K562 (cell line): ENCODE results near the gene CLUH. TPM values are rescaled to one million over a fixed set of nuclear protein-coding genes. Genes with fewer than 3 reads are reported as not detected.

Source experiments
- ATAC-seq: fragments of 200-7000 bp; cut with Tn5 transposase; 3 replicates; pipeline ENCODE4 v1.9.1; 2020; ENCODE audit warnings: moderate library complexity
- BruUV-seq: library from RNA; stranded (reverse); fragments of 400-500 nt; replicated peaks from 2 replicates; lab custom pipeline; 2021; lab: Mats Ljungman, UMichigan
- CTCF ChIA-PET: fragments of 300-600 bp; formaldehyde crosslinking; extraction: SDS; loops from one replicate; lab custom pipeline; 2021; ENCODE audit warnings: low intra/inter-chr PET ratio; lab: Yijun Ruan, JAX
- POLR2A ChIA-PET: fragments of 300-600, 350-650 bp; sonication (Branson Sonifier 250); formaldehyde crosslinking; extraction: SDS; loops from one replicate; lab custom pipeline; 2021; ENCODE audit warnings: antibody characterized with exemption, inconsistent platforms; lab: Yijun Ruan, JAX
- DNase-seq, 4 experiments: peaks; one replicate each; pipeline versions ENCODE4 v3.0.0 to v3.0.0-alpha.2; 2011 to 2018; ENCODE audit warnings: low spot score in 3 of 4, mixed read lengths in 3 of 4; ENCODE audit errors: extremely low read depth in 1 of 4
- FAIRE-seq: peaks from 2 replicates; lab custom pipeline; 2011; peaks lifted over from hg19 to GRCh38; lab: Jason Lieb, UNC
- H2AFZ ChIP-seq: 2 replicates; pipeline ENCODE4 v1.6.0; 2011; ENCODE audit warnings: low read depth, low read length, control low read depth, inconsistent platforms
- H3K27ac ChIP-seq: fragments of 200-600 bp; 3 replicates; pipeline ENCODE4 v1.8.0; 2011; ENCODE audit warnings: low read depth, mild to moderate bottlenecking, control low read depth, inconsistent platforms, low read length, moderate library complexity, mixed read lengths; ENCODE audit errors: extremely low read depth
- H3K27me3 ChIP-seq, 2 experiments: fragments of 300-600 bp in 1 of 2; 2 replicates in 1 of 2; 3 replicates in 1 of 2; pipeline versions ENCODE4 v1.6.0 to v1.8.0; 2011; ENCODE audit warnings: inconsistent platforms in 2 of 2, low read length in 2 of 2, mild to moderate bottlenecking in 1 of 2, mixed read lengths in 1 of 2, moderate library complexity in 1 of 2; ENCODE audit not compliant: control insufficient read depth in 2 of 2, insufficient read depth in 2 of 2
- H3K36me3 ChIP-seq: fragments of 300-600 bp; 3 replicates; pipeline ENCODE4 v1.8.0; 2011; ENCODE audit warnings: mild to moderate bottlenecking, low read length, inconsistent platforms; ENCODE audit not compliant: control insufficient read depth, insufficient read depth
- H3K4me1 ChIP-seq, 2 experiments: fragments of 200-600 bp in 1 of 2; replicated peaks in 1 of 2; 2 replicates in 1 of 2; 3 replicates in 1 of 2; pipeline versions ENCODE4 v1.5.1 to v1.8.0; 2011; ENCODE audit warnings: inconsistent platforms in 2 of 2, low read length in 2 of 2, mild to moderate bottlenecking in 1 of 2, mixed read lengths in 1 of 2, moderate library complexity in 1 of 2; ENCODE audit not compliant: control insufficient read depth in 2 of 2, insufficient read depth in 2 of 2
- H3K4me2 ChIP-seq: 2 replicates; pipeline ENCODE4 v1.6.1; 2011; ENCODE audit warnings: low read length, control low read depth, inconsistent platforms, mixed read lengths; ENCODE audit not compliant: insufficient read depth
- H3K4me3 ChIP-seq: fragments of 200-600 bp; sonication (generic), shearing (Covaris generic); 2 replicates; pipeline ENCODE4 v1.5.1; 2016; ENCODE audit warnings: control low read depth, inconsistent platforms
- H3K79me2 ChIP-seq: fragments of 200-600 bp; 3 replicates; pipeline ENCODE4 v1.8.0; 2011; ENCODE audit warnings: low read length, inconsistent platforms; ENCODE audit not compliant: control insufficient read depth, insufficient read depth
- H3K9ac ChIP-seq, 2 experiments: 2 replicates each; pipeline versions ENCODE4 v1.6.0 to v1.6.1; 2011; ENCODE audit warnings: low read depth in 2 of 2, low read length in 2 of 2, control low read depth in 1 of 2, inconsistent platforms in 1 of 2, mild to moderate bottlenecking in 1 of 2, mixed read lengths in 1 of 2; ENCODE audit not compliant: insufficient read depth in 1 of 2
- H3K9me1 ChIP-seq: one replicate; pipeline ENCODE4 v1.6.0; 2011; ENCODE audit warnings: inconsistent platforms, mild to moderate bottlenecking, low read length, moderate library complexity; ENCODE audit not compliant: control insufficient read depth, insufficient read depth
- H3K9me3 ChIP-seq: replicated peaks from 2 replicates; pipeline ENCODE4 v1.5.1; 2011; ENCODE audit warnings: low read depth, low read length, inconsistent platforms; ENCODE audit not compliant: control insufficient read depth, insufficient read depth
- H4K20me1 ChIP-seq: replicated peaks from 2 replicates; pipeline ENCODE4 v1.6.1; 2011; ENCODE audit warnings: low read length, inconsistent platforms, mixed read lengths; ENCODE audit not compliant: control insufficient read depth, insufficient read depth
- CBFA2T3 ChIP-seq: fragments of 450-650 bp; IDR thresholded peaks from 2 replicates; pipeline ENCODE4 v1.6.1; 2017
- GABPB1 ChIP-seq: sonication (generic); formaldehyde crosslinking; IDR thresholded peaks from 2 replicates; pipeline ENCODE4 v1.8.0; 2022; ENCODE audit warnings: mild to moderate bottlenecking, missing genetic modification reagents
- HNRNPL ChIP-seq: fragments of 200-400 bp; formaldehyde crosslinking; IDR thresholded peaks from 2 replicates; pipeline ENCODE4 v1.6.1; 2017; ENCODE audit warnings: low read depth, mild to moderate bottlenecking, low read length
- WGBS: fragments of 100-300 bp; shearing (Covaris generic); methylation state at CpG from one replicate; pipeline ENCODE4 v1.1.6; 2016; ENCODE audit warnings: low coverage, mixed read lengths; ENCODE audit not compliant: insufficient coverage; ENCODE audit errors: missing lambda C conversion rate; 5-methylcytosine and 5-hydroxymethylcytosine counted together
- in situ Hi-C: fragments of 300-500 bp; cut with MboI; formaldehyde crosslinking; loops from 4 replicates; pipeline ENCODE4 v1.15.0; 2018; ENCODE audit warnings: inconsistent platforms, mixed read lengths
- intact Hi-C: fragments of 100-400 bp; cut with micrococcal nuclease; formaldehyde crosslinking; loops from 2 replicates; pipeline ENCODE4 v1.14.2; 2022
- polyA plus RNA-seq, 8 experiments: library from polyadenylated mRNA; depleted of rRNA in 4 of 8; stranded (reverse) in 5 of 8; unstranded in 3 of 8; fragments of >200 nt; fragmentation: Nextera tagmentation in 2 of 8; fragmentation: Illumina TruSeq in 1 of 8; extraction: Ambion mirVana in 2 of 8; extraction: Trizol in 1 of 8; gene quantifications; 2 replicates each; pipeline versions ENCODE4 v1.2.1 to v1.2.3, GENCODE V29; 2011 to 2014; ENCODE audit warnings: inconsistent platforms in 1 of 8, missing spikeins in 1 of 8
- total RNA-seq, 7 experiments: library from RNA; depleted of rRNA in 6 of 7; stranded (reverse); fragments of >200 nt in 6 of 7; fragmentation: Illumina TruSeq in 2 of 7; extraction: Trizol in 2 of 7; gene quantifications; 2 replicates each; pipeline versions ENCODE4 v1.2.1 to v1.2.3, GENCODE V29; 2011 to 2021; ENCODE audit warnings: low replicate concordance in 1 of 7
- TF ChIP-seq, protein P1 (sequence below): sonication (generic); formaldehyde crosslinking; IDR thresholded peaks from 2 replicates; pipeline ENCODE4 v1.8.0; 2022; ENCODE audit warnings: missing genetic modification reagents, mild to moderate bottlenecking, borderline replicate concordance
- TF ChIP-seq, protein P2 (sequence below): fragments of 450-650 bp; IDR thresholded peaks from 2 replicates; pipeline ENCODE4 v1.6.1; 2016

The CLUH gene
- total and polyA plus RNA-seq, 9 of the 15 experiments (the other 6 are each of a cell fraction or from before 2014, with no cell fraction given), result 0.21 to 140 (median 33.2) TPM

DNA sequence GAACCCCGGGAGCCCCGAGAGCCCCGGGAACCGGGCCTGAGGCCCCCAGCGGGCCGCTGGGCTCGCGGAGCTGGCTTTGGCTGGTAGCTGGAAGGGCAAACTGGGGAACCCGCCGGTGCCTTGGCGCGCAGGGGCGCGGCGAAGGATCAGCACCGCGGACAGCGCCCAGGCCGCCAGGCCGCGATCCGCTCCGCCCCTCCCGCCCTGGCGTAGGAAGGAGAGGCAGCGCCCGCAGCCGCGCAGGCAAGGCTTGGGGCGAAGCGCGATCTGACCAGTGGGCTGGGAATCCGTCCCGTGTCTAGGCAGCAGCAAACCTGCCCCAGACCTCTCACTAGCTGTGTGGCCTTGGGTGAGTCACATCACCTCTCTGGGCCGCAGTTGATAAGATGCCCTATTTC lies 38.2 kb upstream of the CLUH start (continued):
- TF ChIP-seq, protein P1, sequence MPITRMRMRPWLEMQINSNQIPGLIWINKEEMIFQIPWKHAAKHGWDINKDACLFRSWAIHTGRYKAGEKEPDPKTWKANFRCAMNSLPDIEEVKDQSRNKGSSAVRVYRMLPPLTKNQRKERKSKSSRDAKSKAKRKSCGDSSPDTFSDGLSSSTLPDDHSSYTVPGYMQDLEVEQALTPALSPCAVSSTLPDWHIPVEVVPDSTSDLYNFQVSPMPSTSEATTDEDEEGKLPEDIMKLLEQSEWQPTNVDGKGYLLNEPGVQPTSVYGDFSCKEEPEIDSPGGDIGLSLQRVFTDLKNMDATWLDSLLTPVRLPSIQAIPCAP (CRISPR knock-in tag), result no peak
- peak; percentile 67 for TF ChIP-seq GABPB1 (CRISPR knock-in tag)
- TF ChIP-seq, protein P2, sequence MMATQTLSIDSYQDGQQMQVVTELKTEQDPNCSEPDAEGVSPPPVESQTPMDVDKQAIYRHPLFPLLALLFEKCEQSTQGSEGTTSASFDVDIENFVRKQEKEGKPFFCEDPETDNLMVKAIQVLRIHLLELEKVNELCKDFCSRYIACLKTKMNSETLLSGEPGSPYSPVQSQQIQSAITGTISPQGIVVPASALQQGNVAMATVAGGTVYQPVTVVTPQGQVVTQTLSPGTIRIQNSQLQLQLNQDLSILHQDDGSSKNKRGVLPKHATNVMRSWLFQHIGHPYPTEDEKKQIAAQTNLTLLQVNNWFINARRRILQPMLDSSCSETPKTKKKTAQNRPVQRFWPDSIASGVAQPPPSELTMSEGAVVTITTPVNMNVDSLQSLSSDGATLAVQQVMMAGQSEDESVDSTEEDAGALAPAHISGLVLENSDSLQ, result no peak

DNA sequence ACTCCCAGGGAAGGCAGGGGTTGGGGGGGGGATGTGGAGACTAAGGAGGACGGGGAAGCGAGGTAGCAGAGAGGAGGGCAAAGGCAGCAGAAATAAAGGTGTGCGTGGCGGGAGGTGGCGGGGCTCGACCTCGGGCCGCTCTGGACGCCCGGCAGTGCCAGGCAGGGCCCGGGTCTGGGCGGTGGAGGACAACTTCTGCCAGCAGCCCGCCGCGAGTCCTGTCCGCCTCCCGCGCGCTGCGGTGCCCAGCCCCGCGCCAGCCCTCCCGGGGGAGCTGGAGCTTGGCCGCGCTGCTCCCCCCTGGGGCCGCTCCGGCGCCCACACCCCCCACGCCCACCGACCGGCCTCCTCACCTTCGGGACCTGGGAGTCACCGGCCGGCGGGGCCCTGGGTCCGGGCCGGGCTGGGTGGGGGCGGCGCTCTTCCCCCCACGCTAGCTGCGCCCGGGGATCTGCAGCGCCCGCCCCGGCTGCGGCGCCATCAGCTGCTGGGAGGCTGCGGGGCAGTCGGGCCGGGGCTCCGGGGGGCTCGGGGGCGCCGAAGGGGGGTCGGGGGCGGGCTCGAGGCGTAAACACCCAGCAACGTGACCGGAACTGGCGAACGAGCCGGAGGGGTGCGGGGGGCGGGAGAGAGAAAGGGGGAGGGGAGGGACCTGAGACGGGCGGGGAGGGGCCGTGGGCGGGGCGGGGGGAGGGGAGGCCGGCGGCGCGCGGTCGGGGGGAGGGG lies 37.7 kb upstream of the CLUH start, which contains the start of gene CCDC92B:
CCDC92B (minus strand) TSS at position 595 of the 726 bp plus-strand sequence. CDS start 14,507 bp downstream, outside the sequence.
- peak; percentile 45 for ATAC-seq
- Histone ChIP-seq H3K79me2 (no peaks in the 10 kb centered on the region), H3K9me3 (no peaks in the 10 kb centered on the region), H3K9me1 (no peaks in the 10 kb centered on the region), H3K4me3 (no peak within 1 kb of the TSS), H3K4me1 (peaks cover 0 to 9% of the 10 kb centered on the region in 2 experiments; a peak in 2 of 5 replicates), H3K9ac (no peak within 1 kb of the TSS), H3K4me2 (no peak within 1 kb of the TSS), H3K36me3 (no peaks in the 10 kb centered on the region), H2AFZ (no peak within 1 kb of the TSS), H3K27me3 (peaks cover 3 to 25% of the 10 kb centered on the region in 2 experiments; a peak in 1 of 5 replicates), H4K20me1 (no peaks in the 10 kb centered on the region; the same call in 1 of the 2 replicates), H3K27ac (no peak within 1 kb of the TSS)
- BruUV-seq, result no TSS peak
- intact Hi-C loops (no loop called here), in situ Hi-C loops (no loop called here)
- no peak for TF ChIP-seq CBFA2T3
- 0 out of 2 replicates have a peak, but pooled peaks have one; percentile 0 for TF ChIP-seq HNRNPL
- FAIRE-seq, result no peak
- WGBS, result 0% methylated on average over 5 of the region's 76 CpGs
- DNase-seq, result no peak
- CTCF ChIA-PET, result no interaction called here
- POLR2A ChIA-PET, result interaction anchor here (0.6 kb wide), 1 partner anchor 379 kb away, joined by 3 read pairs; no protein-coding TSS in a partner anchor
